Tibial artery (tissue), 4 donors: ENCODE measurements around the gene F8.
"Not testable (repeated sequence)": the region's sequence is repeated elsewhere in the genome, so short reads cannot be mapped to it uniquely, and the experiment has no call there.

Experiments used
- DNase-seq, 2 donors: peaks; one replicate each; pipeline ENCODE4 v3.0.0-alpha.2; 2019
- H3K27ac ChIP-seq, 2 donors: fragments of 200-600 bp; sonication (generic) in 1 of 2; 1 replicate in 1 of 2; 2 replicates in 1 of 2; pipeline ENCODE4 v1.5.1; 2018 to 2019; ENCODE audit warnings: mild to moderate bottlenecking in 1 of 2
- H3K27me3 ChIP-seq, 2 donors: fragments of 200-600 bp; sonication (generic) in 1 of 2; one replicate each; pipeline versions ENCODE4 v1.5.1 to v1.6.0; 2016 to 2019
- H3K36me3 ChIP-seq, 3 donors: fragments of 200-600 bp; sonication (generic) in 2 of 3; one replicate each; pipeline ENCODE4 v1.5.1; 2016 to 2019; ENCODE audit warnings: mild to moderate bottlenecking in 2 of 3
- H3K4me1 ChIP-seq, 4 donors: fragments of 200-600 bp; sonication (generic) in 2 of 4; 1 replicate in 3 of 4; 2 replicates in 1 of 4; pipeline ENCODE4 v1.5.1; 2016 to 2019
- H3K4me3 ChIP-seq, 2 donors: fragments of 200-600 bp; sonication (generic) in 1 of 2; 1 replicate in 1 of 2; 2 replicates in 1 of 2; pipeline ENCODE4 v1.5.1; 2018 to 2019; ENCODE audit warnings: mild to moderate bottlenecking in 2 of 2
- H3K9me3 ChIP-seq, 3 donors: fragments of 200-600 bp; sonication (generic) in 1 of 3; one replicate each; pipeline ENCODE4 v1.5.1; 2016 to 2019
- intact Hi-C: fragments of 100-400 bp; cut with DNase I; formaldehyde crosslinking; loops from one replicate; pipeline ENCODE4 v1.15.0; 2023; ENCODE audit warnings: low total_unique reads
- TF ChIP-seq, protein P1 (sequence below), 2 experiments: fragments of 200-600 bp in 1 of 2; fragments of 450-650 bp in 1 of 2; IDR thresholded peaks; one replicate each; pipeline ENCODE4 v1.5.1; 2017 to 2019; ENCODE audit warnings: antibody characterized with exemption in 2 of 2, mild to moderate bottlenecking in 1 of 2, moderate library complexity in 1 of 2

Gene F8

DNA sequence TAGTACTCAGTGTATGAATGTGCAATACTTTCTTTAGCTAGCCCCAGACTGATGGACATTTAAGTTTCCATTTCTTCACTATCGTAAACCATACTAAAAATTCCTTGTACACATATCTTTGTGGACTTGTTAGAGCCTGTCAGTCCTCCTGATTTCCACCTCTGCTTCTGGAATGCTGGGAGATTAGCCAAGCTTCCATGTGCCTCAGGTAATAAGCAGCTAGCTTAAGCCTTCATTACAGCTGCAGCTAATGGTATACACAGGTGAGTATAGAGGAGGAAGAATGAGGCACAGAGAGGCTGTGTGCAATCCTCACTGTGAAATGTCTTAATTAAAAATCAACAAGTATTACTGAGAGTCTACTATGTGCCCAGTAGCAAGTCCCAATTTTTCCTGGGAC lies 197.9 kb downstream of the F8 start:
- H3K27me3 ChIP-seq = no peaks in the 10 kb centered on the region
- no peaks in the 10 kb centered on the region for H3K36me3 ChIP-seq
- no peak overlapping the region for H3K27ac ChIP-seq
- intact Hi-C loops = no loop called here
- H3K4me1 ChIP-seq = no peaks in the 10 kb centered on the region
- no peak for DNase-seq
- TF ChIP-seq, protein P1, sequence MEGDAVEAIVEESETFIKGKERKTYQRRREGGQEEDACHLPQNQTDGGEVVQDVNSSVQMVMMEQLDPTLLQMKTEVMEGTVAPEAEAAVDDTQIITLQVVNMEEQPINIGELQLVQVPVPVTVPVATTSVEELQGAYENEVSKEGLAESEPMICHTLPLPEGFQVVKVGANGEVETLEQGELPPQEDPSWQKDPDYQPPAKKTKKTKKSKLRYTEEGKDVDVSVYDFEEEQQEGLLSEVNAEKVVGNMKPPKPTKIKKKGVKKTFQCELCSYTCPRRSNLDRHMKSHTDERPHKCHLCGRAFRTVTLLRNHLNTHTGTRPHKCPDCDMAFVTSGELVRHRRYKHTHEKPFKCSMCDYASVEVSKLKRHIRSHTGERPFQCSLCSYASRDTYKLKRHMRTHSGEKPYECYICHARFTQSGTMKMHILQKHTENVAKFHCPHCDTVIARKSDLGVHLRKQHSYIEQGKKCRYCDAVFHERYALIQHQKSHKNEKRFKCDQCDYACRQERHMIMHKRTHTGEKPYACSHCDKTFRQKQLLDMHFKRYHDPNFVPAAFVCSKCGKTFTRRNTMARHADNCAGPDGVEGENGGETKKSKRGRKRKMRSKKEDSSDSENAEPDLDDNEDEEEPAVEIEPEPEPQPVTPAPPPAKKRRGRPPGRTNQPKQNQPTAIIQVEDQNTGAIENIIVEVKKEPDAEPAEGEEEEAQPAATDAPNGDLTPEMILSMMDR (IDR thresholded peaks at IDR 0.05) = no peak
- H3K4me3 ChIP-seq = no peak overlapping the region
- H3K9me3 ChIP-seq = no peaks in the 10 kb centered on the region

DNA sequence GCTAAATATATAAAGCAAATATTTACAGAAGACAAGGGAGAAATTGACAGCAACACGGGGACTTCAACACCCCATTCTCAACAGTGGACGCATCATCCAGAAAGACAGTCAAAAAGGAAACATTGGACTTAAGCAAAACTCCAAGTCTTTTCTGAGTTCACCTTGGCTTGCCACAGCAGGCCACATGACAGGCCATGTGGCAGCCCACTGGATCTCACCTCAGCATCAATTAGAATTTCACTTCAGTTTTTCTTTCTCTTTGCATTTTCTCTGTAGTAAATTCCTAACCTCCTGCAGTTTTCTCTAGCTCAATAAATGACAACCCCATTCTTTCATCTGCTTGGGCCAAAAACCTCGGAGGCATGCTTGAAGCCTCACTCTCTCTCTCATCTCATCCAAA lies 200.5 kb downstream of the F8 start:
- Histone ChIP-seq H3K4me1 (no peaks in the 10 kb centered on the region), H3K36me3 (no peaks in the 10 kb centered on the region)

DNA sequence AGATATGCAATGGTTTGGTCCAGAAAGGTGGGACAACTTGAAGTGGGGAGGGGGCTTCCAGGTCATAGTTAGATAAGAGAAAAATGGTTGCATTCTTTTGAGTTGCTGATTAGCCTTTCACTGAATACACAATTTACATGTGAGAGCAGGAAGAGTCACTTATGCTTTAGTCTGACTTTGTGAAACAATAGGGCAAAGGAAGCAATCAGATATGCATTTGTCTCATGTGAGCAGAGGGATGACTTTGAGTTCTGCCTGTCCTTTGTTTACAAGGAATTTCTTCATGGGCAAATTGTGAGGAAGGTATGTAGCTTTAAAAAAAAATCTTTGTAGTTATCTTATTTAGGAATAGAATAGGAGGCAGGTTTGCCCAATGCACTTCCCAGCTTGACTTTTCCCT lies 201.0 kb downstream of the F8 start:
- intact Hi-C loops = no loop called here
- H3K27me3 ChIP-seq = no peaks in the 10 kb centered on the region
- no peaks in the 10 kb centered on the region for H3K9me3 ChIP-seq
- H3K4me1 ChIP-seq = no peaks in the 10 kb centered on the region
- H3K36me3 ChIP-seq = no peaks in the 10 kb centered on the region
- no peak overlapping the region for H3K27ac ChIP-seq
- no peak overlapping the region for H3K4me3 ChIP-seq
- no peak for DNase-seq
- TF ChIP-seq, protein P1 (IDR thresholded peaks at IDR 0.05) = no peak

More for the DNA sequence above, 200.5 kb downstream of the F8 start:
- no peaks in the 10 kb centered on the region for H3K9me3 ChIP-seq
- TF ChIP-seq, protein P1 (IDR thresholded peaks at IDR 0.05) = no peak
- H3K27ac ChIP-seq = no peak overlapping the region
- DNase-seq = no peak
- intact Hi-C loops = no loop called here
- no peak overlapping the region for H3K4me3 ChIP-seq
- H3K27me3 ChIP-seq = no peaks in the 10 kb centered on the region

DNA sequence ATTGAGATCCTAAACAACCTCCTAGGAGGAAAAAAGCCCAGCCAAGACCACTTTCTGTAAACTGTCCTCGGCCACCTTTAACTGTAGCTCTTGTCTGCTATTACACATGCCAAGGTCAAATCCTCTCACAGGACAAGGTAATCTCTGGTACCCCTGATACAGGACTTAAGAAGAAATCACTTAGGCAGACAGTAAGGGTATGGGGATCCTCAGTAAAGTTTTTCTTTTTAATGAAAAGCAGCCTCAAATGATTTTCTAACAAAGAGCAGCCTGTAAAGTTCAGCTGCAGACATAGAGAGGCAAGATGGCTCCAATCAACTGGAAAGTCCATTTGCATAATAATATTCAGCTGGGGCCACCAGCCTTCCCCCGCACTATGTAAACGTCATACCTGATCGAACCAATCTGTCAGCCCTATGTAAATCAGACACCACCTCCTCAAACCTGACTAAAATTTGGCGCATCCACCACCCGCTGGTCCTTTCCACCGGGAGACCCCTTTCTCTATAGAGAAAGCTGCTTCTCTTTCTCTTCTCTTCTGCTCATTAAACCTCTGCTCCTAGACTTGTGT lies 202.7 kb downstream of the F8 start:
- DNase-seq = no peak

DNA sequence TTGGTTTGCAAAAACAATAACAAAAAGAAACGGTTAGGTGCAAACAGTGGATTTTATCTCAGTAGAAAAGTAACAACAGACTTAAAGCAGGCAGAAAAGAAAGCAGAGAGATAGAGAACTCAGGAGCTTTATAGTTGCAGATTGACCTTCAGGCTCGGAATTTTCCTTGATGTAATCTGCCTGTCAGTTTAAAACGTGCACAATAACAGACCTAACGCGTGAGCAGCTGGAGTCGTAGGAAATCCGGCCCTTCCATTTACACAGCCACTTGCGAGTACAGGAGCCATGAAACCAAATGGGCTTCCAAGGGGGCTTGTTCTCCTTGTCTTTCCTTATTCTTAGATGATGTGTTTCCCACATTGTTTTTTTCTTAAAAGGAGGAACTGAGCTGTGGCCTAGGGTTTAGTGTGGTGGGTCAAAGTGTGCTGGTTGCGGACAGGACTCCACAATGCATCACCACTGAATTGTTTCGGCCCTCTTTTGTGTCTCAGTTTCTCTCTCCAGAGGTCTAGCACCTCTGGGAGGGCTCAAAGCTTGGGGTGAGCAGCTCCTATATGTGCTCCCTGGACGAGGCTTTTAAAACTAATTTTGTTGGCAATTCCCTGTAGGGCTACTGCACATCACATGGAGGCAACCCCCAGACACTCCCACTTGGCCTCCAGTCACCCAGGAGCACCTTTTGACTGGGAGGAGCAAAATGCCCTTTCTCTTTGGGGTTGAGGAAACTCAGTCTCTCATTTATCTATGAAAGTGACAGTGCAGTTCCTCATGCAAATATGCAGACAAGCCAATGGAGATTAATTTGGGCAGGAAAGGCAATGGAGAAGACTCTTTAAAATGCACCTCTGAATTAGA lies 203.4 kb downstream of the F8 start:
- no peak overlapping the region for H3K27ac ChIP-seq
- TF ChIP-seq, protein P1 (IDR thresholded peaks at IDR 0.05) = no peak
- H3K4me3 ChIP-seq = no peak overlapping the region

More for the DNA sequence above, 202.7 kb downstream of the F8 start:
- no peaks in the 10 kb centered on the region for H3K4me1 ChIP-seq
- no peaks in the 10 kb centered on the region for H3K9me3 ChIP-seq
- intact Hi-C loops = no loop called here
- no peak overlapping the region for H3K4me3 ChIP-seq
- no peak overlapping the region for H3K27ac ChIP-seq
- H3K27me3 ChIP-seq = no peaks in the 10 kb centered on the region
- H3K36me3 ChIP-seq = no peaks in the 10 kb centered on the region
- TF ChIP-seq, protein P1 (IDR thresholded peaks at IDR 0.05) = no peak

DNA sequence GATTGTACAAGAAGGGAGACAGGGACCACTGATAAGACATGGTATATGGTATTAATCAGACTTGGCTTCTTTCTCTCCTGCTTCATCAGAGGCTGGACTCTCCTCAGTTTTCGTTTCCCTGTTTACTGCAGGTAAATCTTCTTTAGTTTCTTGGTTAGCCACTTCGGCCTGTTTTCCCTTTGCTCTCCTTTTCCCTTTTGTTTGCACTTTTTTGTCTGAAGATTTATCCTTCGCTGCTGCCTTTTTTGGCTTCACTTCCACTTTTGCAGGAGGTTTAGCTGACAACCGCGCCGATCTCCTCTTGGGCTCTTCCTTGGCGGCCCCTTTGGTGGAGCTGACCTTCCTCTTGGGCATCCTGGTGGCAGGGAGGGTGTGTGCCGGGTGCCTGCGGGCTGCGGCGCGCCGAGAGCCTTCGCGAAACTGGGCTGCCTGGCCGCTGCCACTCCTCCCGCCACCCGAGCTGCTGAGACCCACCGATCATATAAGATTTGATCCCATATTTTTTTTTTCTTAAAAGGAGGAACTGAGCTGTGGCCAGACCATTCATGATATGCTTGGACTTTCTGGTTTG lies 205.4 kb downstream of the F8 start:
- intact Hi-C loops, H3K4me1 ChIP-seq, H3K27ac ChIP-seq, H3K4me3 ChIP-seq, DNase-seq, H3K9me3 ChIP-seq, H3K27me3 ChIP-seq, H3K36me3 ChIP-seq: not testable (repeated sequence)

More for the DNA sequence above, 203.4 kb downstream of the F8 start:
- Histone ChIP-seq H3K4me1 (no peaks in the 10 kb centered on the region), H3K9me3 (no peaks in the 10 kb centered on the region), H3K27me3 (no peaks in the 10 kb centered on the region), H3K36me3 (no peaks in the 10 kb centered on the region)
- intact Hi-C loops = no loop called here
- DNase-seq = no peak

DNA sequence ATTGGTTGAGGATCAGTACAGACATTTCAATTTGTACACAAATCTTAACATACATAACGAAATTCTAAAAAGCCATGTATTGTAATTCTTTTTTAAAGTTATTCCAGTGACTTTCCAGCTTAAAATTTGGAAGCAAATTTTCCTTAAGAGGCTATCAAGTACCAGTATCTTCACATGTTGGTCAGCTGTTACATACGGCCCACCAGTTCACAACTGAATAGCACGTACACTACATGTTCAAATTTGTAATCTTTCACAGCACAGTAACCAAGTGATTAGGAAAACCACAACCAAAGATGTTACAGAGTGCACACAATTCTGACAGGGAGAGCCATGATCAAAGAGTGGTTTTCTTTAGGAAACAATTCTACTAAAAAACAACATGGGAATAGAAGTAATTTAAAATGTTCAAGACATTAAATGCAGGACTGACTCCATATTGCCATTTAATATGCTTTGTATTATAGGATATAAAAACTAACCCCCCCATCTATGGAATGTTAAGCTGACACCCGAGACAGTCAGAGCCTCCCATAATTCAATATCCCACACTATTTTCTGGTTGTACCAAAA lies 206.1 kb downstream of the F8 start:
- H3K27ac ChIP-seq, H3K4me3 ChIP-seq, intact Hi-C loops, H3K9me3 ChIP-seq, H3K4me1 ChIP-seq, H3K36me3 ChIP-seq, DNase-seq, H3K27me3 ChIP-seq: not testable (repeated sequence)
